IMR-90 (cell line): ENCODE measurements around the gene BBS1. TPM values are rescaled to one million over a fixed set of nuclear protein-coding genes. Genes with fewer than 3 reads are reported as not detected.

Experiments
- ATAC-seq: fragments of 200-7000 bp; cut with Tn5 transposase; 2 replicates; pipeline ENCODE4 v1.9.1; 2020; ENCODE audit warnings: low read depth, mild to moderate bottlenecking, moderate library complexity
- BruUV-seq: library from RNA; stranded (reverse); fragments of 400-500 nt; replicated peaks from 2 replicates; lab custom pipeline; 2021; lab: Mats Ljungman, UMichigan
- CTCF ChIA-PET: fragments of 300-600 bp; formaldehyde crosslinking; extraction: SDS; loops from one replicate; lab custom pipeline; 2021; ENCODE audit warnings: antibody characterized with exemption; lab: Yijun Ruan, JAX
- POLR2A ChIA-PET: fragments of 300-600 bp; sonication (Branson Sonifier 250); formaldehyde crosslinking; loops from one replicate; lab custom pipeline; 2022; ENCODE audit warnings: antibody characterized with exemption; ENCODE audit not compliant: unreplicated experiment; lab: Charles Lee
- DNase-seq: peaks from one replicate; pipeline ENCODE4 v3.0.0; 2013
- H2AFZ ChIP-seq: replicated peaks from 2 replicates; pipeline ENCODE3; 2013; ENCODE audit warnings: low read length, mild to moderate bottlenecking; ENCODE audit not compliant: poor library complexity
- H2AK5ac ChIP-seq: 2 replicates; pipeline ENCODE4 v1.6.1; 2013; ENCODE audit warnings: low read depth, low read length, inconsistent platforms
- H2AK9ac ChIP-seq: replicated peaks from 2 replicates; pipeline ENCODE3; 2013; ENCODE audit warnings: mild to moderate bottlenecking, low read depth, low read length, moderate library complexity; ENCODE audit not compliant: poor library complexity
- H2BK120ac ChIP-seq: 2 replicates; pipeline ENCODE4 v1.6.1; 2013; ENCODE audit warnings: low read depth, low read length, inconsistent platforms
- H2BK15ac ChIP-seq: 3 replicates; pipeline ENCODE4 v1.6.1; 2013; ENCODE audit warnings: low read depth, low read length, inconsistent platforms
- H2BK20ac ChIP-seq: 2 replicates; pipeline ENCODE4 v1.6.1; 2013; ENCODE audit warnings: low read depth, mild to moderate bottlenecking, inconsistent platforms, low read length, moderate library complexity
- H2BK5ac ChIP-seq: 2 replicates; pipeline ENCODE4 v1.6.1; 2013; ENCODE audit warnings: mild to moderate bottlenecking, low read depth, low read length, inconsistent platforms; ENCODE audit not compliant: poor library complexity, severe bottlenecking
- H3K14ac ChIP-seq: replicated peaks from 2 replicates; pipeline ENCODE4 v1.6.1; 2013; ENCODE audit warnings: low read depth, low read length, inconsistent platforms
- H3K18ac ChIP-seq: 2 replicates; pipeline ENCODE4 v1.6.1; 2013; ENCODE audit warnings: low read depth, low read length, control low read depth
- H3K23ac ChIP-seq: 2 replicates; pipeline ENCODE4 v1.6.1; 2013; ENCODE audit warnings: low read depth, low read length, inconsistent platforms
- H3K27ac ChIP-seq: 2 replicates; pipeline ENCODE4 v1.5.1; 2013; ENCODE audit warnings: mild to moderate bottlenecking, control low read depth, low read length; ENCODE audit not compliant: insufficient read depth
- H3K27me3 ChIP-seq: 2 replicates; pipeline ENCODE4 v1.6.1; 2013; ENCODE audit warnings: low read length; ENCODE audit not compliant: control insufficient read depth, insufficient read depth
- H3K36me3 ChIP-seq: 2 replicates; pipeline ENCODE4 v1.6.1; 2013; ENCODE audit warnings: low read length, mixed read lengths; ENCODE audit not compliant: control insufficient read depth, insufficient read depth
- H3K4ac ChIP-seq: 2 replicates; pipeline ENCODE4 v1.6.1; 2013; ENCODE audit warnings: low read depth, low read length, inconsistent platforms
- H3K4me1 ChIP-seq: 2 replicates; pipeline ENCODE4 v1.6.1; 2013; ENCODE audit warnings: low read length, mixed read lengths; ENCODE audit not compliant: control insufficient read depth, insufficient read depth
- H3K4me2 ChIP-seq: 2 replicates; pipeline ENCODE4 v1.6.1; 2013; ENCODE audit warnings: low read depth, mild to moderate bottlenecking, control low read depth, low read length, moderate library complexity
- H3K4me3 ChIP-seq: 2 replicates; pipeline ENCODE4 v1.5.1; 2013; ENCODE audit warnings: low read depth, mild to moderate bottlenecking, control low read depth, low read length, moderate library complexity; ENCODE audit not compliant: insufficient read depth
- H3K56ac ChIP-seq: 2 replicates; pipeline ENCODE4 v1.6.1; 2013; ENCODE audit warnings: low read length, inconsistent platforms; ENCODE audit not compliant: insufficient read depth; ENCODE audit errors: extremely low read depth
- H3K79me1 ChIP-seq, 2 experiments: 2 replicates each; pipeline ENCODE4 v1.6.1; 2013; ENCODE audit warnings: low read length in 2 of 2, inconsistent platforms in 1 of 2, low read depth in 1 of 2
- H3K9ac ChIP-seq: 2 replicates; pipeline ENCODE4 v1.6.1; 2013; ENCODE audit warnings: low read depth, low read length, control low read depth
- H3K9me1 ChIP-seq: 2 replicates; pipeline ENCODE4 v1.6.1; 2013; ENCODE audit warnings: low read length, inconsistent platforms; ENCODE audit not compliant: insufficient read depth
- H3K9me3 ChIP-seq: 2 replicates; pipeline ENCODE4 v1.6.1; 2013; ENCODE audit warnings: low read length; ENCODE audit not compliant: control insufficient read depth, insufficient read depth
- H4K20me1 ChIP-seq: 2 replicates; pipeline ENCODE4 v1.6.1; 2013; ENCODE audit warnings: low read length, inconsistent platforms; ENCODE audit not compliant: insufficient read depth
- H4K5ac ChIP-seq: 2 replicates; pipeline ENCODE4 v1.6.1; 2013; ENCODE audit warnings: mild to moderate bottlenecking, low read depth, low read length, control low read depth
- H4K8ac ChIP-seq, 2 experiments: 2 replicates each; pipeline ENCODE4 v1.6.1; 2013; ENCODE audit warnings: low read depth in 2 of 2, low read length in 2 of 2, control low read depth in 1 of 2, inconsistent platforms in 1 of 2
- H4K91ac ChIP-seq: 2 replicates; pipeline ENCODE4 v1.6.1; 2013; ENCODE audit warnings: low read depth, low read length, inconsistent platforms; ENCODE audit not compliant: insufficient read depth
- BHLHE40 ChIP-seq: fragments of 150-350 bp; IDR thresholded peaks from 2 replicates; pipeline ENCODE4 v1.6.1; 2016; ENCODE audit warnings: mild to moderate bottlenecking, low read depth, low read length
- CEBPB ChIP-seq: IDR thresholded peaks from 2 replicates; pipeline ENCODE4 v1.6.1; 2012; ENCODE audit warnings: low read depth, low read length, improper control_type of control experiment
- CHD1 ChIP-seq: IDR thresholded peaks from 2 replicates; pipeline ENCODE4 v1.6.1; 2012; ENCODE audit warnings: low read depth, low read length, improper control_type of control experiment
- CTCF ChIP-seq: conservative IDR thresholded peaks from 2 replicates; pipeline ENCODE4 v1.5.1; 2012; ENCODE audit warnings: mild to moderate bottlenecking, low read depth, low read length, improper control_type of control experiment
- ELK1 ChIP-seq: fragments of 150-350 bp; IDR thresholded peaks from 2 replicates; pipeline ENCODE4 v1.6.1; 2016; ENCODE audit warnings: low read depth, mild to moderate bottlenecking, low read length, moderate library complexity, borderline replicate concordance
- FOS ChIP-seq: fragments of 150-350 bp; IDR thresholded peaks from 2 replicates; pipeline ENCODE4 v1.6.1; 2016; ENCODE audit warnings: low read depth, low read length
- MAFK ChIP-seq: IDR thresholded peaks from 2 replicates; pipeline ENCODE4 v1.6.1; 2012; ENCODE audit warnings: low read depth, low read length, improper control_type of control experiment
- MAZ ChIP-seq: IDR thresholded peaks from 2 replicates; pipeline ENCODE4 v1.6.1; 2012; ENCODE audit warnings: low read depth, mild to moderate bottlenecking, low read length, improper control_type of control experiment, moderate library complexity, borderline replicate concordance
- MXI1 ChIP-seq: IDR thresholded peaks from 2 replicates; pipeline ENCODE4 v1.6.1; 2012; ENCODE audit warnings: low read depth, mild to moderate bottlenecking, low read length, moderate library complexity, borderline replicate concordance
- NFE2L2 ChIP-seq: fragments of 150-350 bp; IDR thresholded peaks from 2 replicates; pipeline ENCODE4 v1.6.1; 2016; ENCODE audit warnings: low read depth, mild to moderate bottlenecking, low read length
- POLR2A ChIP-seq: IDR thresholded peaks from 2 replicates; pipeline ENCODE4 v1.6.1; 2012; ENCODE audit warnings: mild to moderate bottlenecking, low read depth, low read length
- RAD21 ChIP-seq: IDR thresholded peaks from 2 replicates; pipeline ENCODE4 v1.6.1; 2012; ENCODE audit warnings: low read length, improper control_type of control experiment
- RCOR1 ChIP-seq: IDR thresholded peaks from 2 replicates; pipeline ENCODE4 v1.6.1; 2012; ENCODE audit warnings: mild to moderate bottlenecking, low read length, improper control_type of control experiment; ENCODE audit not compliant: insufficient replicate concordance
- RFX5 ChIP-seq: IDR thresholded peaks from 2 replicates; pipeline ENCODE4 v1.8.0; 2012; ENCODE audit warnings: low read depth, mild to moderate bottlenecking, low read length, moderate library complexity
- SMC3 ChIP-seq: fragments of 150-350 bp; IDR thresholded peaks from 2 replicates; pipeline ENCODE4 v1.6.1; 2016; ENCODE audit warnings: low read depth, mild to moderate bottlenecking, antibody characterized with exemption, low read length, moderate library complexity
- USF2 ChIP-seq: fragments of 150-350 bp; IDR thresholded peaks from 2 replicates; pipeline ENCODE4 v1.6.1; 2017; ENCODE audit warnings: mild to moderate bottlenecking, antibody characterized with exemption, low read length, low read depth
- WGBS, 2 experiments: methylation state at CpG; one replicate each; pipeline versions ENCODE4 v1.1.5 to v1.1.7; 2013; ENCODE audit warnings: missing lambda C conversion rate in 2 of 2; ENCODE audit not compliant: insufficient read length in 1 of 2; ENCODE audit errors: extremely low coverage in 2 of 2; 5-methylcytosine and 5-hydroxymethylcytosine counted together
- dilution Hi-C: fragments of 300-500 bp; cut with HindIII; formaldehyde crosslinking; loops from one replicate; pipeline ENCODE4 v1.14.3; 2018; ENCODE audit warnings: low sequenced_read_pairs; ENCODE audit not compliant: unreplicated experiment
- in situ Hi-C: fragments of 300-500 bp; cut with MboI; formaldehyde crosslinking; loops from 3 replicates; pipeline ENCODE4 v1.14.3; 2019; ENCODE audit warnings: low sequenced_read_pairs, inconsistent platforms, mixed read lengths
- intact Hi-C: fragments of 100-400 bp; cut with micrococcal nuclease; formaldehyde crosslinking; loops from 2 replicates; pipeline ENCODE4 v1.10.0; 2022
- polyA plus RNA-seq, 3 experiments: library from polyadenylated mRNA; depleted of rRNA; stranded (reverse); fragments of >200 nt; gene quantifications; 2 replicates each; pipeline ENCODE4 v1.2.3, GENCODE V29; 2012; ENCODE audit warnings: low replicate concordance in 1 of 3
- total RNA-seq: library from RNA; depleted of rRNA; stranded (reverse); fragments of >200 nt; gene quantifications from 2 replicates; pipeline ENCODE4 v1.2.3, GENCODE V29; 2012

Gene BBS1
- total and polyA plus RNA-seq, 2 of the 4 experiments (the other 2 are of a cell fraction) = 16.5 to 20.6 TPM

- in situ Hi-C loops = no loop called here
- dilution Hi-C loops = no loop called here
- H3K9me3 ChIP-seq = no peaks in the 10 kb centered on the region
- DNase-seq (no peak), ATAC-seq (no peak)
- no peak overlapping the region for H2AK5ac ChIP-seq
- no peak overlapping the region for H2AK9ac ChIP-seq
- peaks cover 6% of the 10 kb centered on the region; the same call in 1 of the 2 replicates for H3K9me1 ChIP-seq
- no peak for TF ChIP-seq RAD21
- TF ChIP-seq MAFK = no peak
- TF ChIP-seq NFE2L2 = no peak
- no peak for TF ChIP-seq CTCF
- no peak for TF ChIP-seq POLR2A
- no peak for TF ChIP-seq MAZ
- TF ChIP-seq CEBPB = no peak
- TF ChIP-seq RFX5 = no peak
- TF ChIP-seq USF2 = no peak
- TF ChIP-seq FOS = no peak
- TF ChIP-seq SMC3 = no peak
- no peak for TF ChIP-seq CHD1
- no peak for TF ChIP-seq MXI1
- TF ChIP-seq RCOR1 = no peak
- no peak for TF ChIP-seq BHLHE40
- TF ChIP-seq ELK1 = no peak
- no peak overlapping the region for H3K56ac ChIP-seq
- no peak overlapping the region for H4K5ac ChIP-seq
- POLR2A ChIA-PET = interaction anchor here (0.6 kb wide), 1 partner anchor 31 kb away, joined by 3 read pairs; no protein-coding TSS in a partner anchor
- peaks cover 3% of the 10 kb centered on the region; the same call in 1 of the 2 replicates for H3K36me3 ChIP-seq
- no peak overlapping the region for H3K4me2 ChIP-seq
- H2BK15ac ChIP-seq = no peak overlapping the region
- intact Hi-C loops = no loop called here
- no peak overlapping the region for H2BK120ac ChIP-seq
- H3K18ac ChIP-seq = no peak overlapping the region
- H3K14ac ChIP-seq = no peak overlapping the region
- H4K8ac ChIP-seq = no peak overlapping the region
- CTCF ChIA-PET = interaction anchor here (0.8 to 1.0 kb wide), 2 partner anchors 25 to 109 kb away, joined by 4 read pairs; partner anchors contain the start of gene RBM4B
- no peak overlapping the region for H2AFZ ChIP-seq
- peaks cover 3% of the 10 kb centered on the region; the same call in 1 of the 2 replicates for H3K4me1 ChIP-seq
- 100% methylated on average over 1 of the region's 7 CpGs; no CpG with 5 or more reads in 1 of the 2 experiments for WGBS, 2 experiments
- no peak overlapping the region for H3K27ac ChIP-seq
- no peak overlapping the region for H3K23ac ChIP-seq
- H4K91ac ChIP-seq = no peak overlapping the region
- no peak overlapping the region for H2BK5ac ChIP-seq
- H3K27me3 ChIP-seq = peaks cover 2% of the 10 kb centered on the region; the same call in 1 of the 2 replicates
- no peak overlapping the region for H3K9ac ChIP-seq
- H2BK20ac ChIP-seq = no peak overlapping the region
- BruUV-seq = no TSS peak
- no peak overlapping the region for H3K4me3 ChIP-seq
- H4K20me1 ChIP-seq = no peaks in the 10 kb centered on the region
- no peaks in the 10 kb centered on the region for H3K79me1 ChIP-seq
- no peak overlapping the region for H3K4ac ChIP-seq
Observed at GRCh38 chr11:66569076-66569475, 58.6 kb downstream of the BBS1 start.
